ENCODE results near the gene FUBP1.

- TF ChIP-seq CTCF (IDR thresholded peaks at IDR 0.05) (no peak), POLR2A (IDR thresholded peaks at IDR 0.05) (no peak)
Observed at GRCh38 chr1:77972080-77972479, 6.8 kb downstream of the FUBP1 start.
